NCI-H1105 treated with DMSO at 0.1 percent for 48 hours (cell line): ENCODE data around the gene PRR33.

ENCODE experiments used
- DNase-seq: peaks from one replicate; lab custom pipeline; 2025; lab: John Stamatoyannopoulos, UW

The PRR33 gene

DNA sequence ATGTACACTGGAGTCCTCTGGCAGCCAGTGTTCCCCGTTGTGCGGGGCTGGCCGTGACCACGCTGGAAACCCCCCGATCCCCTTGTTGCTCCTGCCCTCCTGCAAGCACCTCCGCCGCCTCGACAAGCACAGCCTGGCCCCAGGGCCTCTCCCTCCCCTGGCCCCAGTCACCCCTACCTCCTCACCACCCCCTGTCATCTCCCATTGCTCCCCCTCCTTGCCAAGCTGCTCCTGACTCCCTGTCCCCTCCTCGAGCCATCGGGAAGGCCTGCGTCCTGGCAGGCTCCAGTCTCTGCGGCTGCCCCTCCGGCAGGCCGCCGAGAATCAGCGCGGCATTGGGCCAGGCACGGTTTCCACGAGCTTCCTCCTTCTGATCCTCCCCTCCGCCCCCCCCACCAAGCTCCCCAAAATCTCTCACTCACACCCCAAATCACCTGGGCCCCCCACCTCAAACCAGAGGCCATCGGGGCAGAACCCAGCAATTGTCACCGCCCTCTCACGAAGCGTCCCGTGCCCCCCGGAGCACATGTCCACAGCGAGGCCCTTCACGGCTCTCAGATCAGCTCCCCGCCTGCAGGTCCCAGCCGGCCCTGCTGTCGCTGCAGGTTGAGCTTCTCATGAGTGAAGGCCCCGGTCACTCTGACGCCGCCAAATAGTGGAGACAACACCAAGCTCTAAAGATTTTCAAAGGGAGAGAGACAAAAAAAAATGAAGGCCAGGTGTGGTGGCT lies 44.5 kb downstream of the PRR33 start:
- no peak for DNase-seq

DNA sequence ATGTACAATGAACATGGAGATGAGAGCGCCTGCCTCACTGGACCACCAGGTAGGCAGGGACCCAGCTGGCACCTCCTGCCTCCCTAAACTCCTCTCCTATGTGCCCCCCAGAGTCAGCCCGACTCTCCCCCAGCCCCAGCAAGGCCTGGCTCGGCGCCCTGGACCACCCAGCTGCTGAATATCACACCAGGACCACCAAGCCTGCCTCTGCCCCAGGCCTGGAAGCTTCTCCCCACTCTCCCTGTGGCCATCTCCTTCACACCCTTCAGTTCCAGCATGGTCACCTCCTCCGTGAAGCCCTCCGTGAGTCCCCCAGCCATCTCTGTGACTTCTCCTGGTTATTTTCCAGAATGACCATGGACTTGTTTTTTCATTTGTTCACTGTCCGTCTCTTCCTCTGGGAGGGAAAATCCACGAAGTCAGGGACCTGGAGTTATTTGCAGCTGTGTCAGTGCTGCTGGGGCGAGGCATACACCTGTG lies 45.2 kb downstream of the PRR33 start:
- DNase-seq: no peak

GRCh38 chr11:1845561-1846452 lies 45.9 kb downstream of the PRR33 start:
- no peak for DNase-seq

DNA sequence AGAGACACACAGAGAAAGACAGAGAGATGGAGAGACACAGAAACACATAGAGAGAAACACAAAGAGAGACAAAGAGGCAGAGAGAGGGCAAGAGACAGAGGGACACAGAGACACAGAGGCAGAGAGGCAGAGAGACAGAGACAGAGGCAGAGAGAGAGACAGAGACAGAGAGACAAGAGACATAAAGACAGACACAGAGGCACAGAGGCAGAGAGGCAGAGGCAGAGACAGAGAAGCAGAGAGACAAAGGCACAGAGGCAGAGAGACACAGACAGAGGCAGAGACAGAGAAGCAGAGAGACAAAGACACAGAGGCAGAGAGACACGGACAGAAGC lies 46.6 kb downstream of the PRR33 start:
- no peak for DNase-seq

GRCh38 chr11:1844221-1845094 lies 47.2 kb downstream of the PRR33 start:
- no peak for DNase-seq

DNA sequence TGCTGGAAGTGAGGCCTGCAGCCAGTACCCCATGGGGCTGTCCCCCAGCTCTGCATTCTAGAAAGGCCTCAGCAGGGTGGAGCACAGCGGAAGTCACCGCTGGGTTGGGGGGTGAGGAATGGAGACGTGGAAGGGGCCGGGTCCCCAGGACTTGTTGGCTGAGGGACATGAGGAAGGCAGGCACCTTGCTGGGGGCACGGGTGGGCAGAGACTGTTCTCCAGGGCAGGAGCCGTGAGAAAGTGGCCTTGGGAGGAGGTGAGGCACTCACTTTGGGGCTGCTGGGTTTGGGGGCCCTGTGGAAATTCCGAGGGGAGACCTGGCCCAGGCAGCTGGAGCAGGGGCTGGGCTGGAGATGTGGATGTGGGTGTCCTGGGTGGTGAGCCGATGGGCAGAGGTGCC lies 47.9 kb downstream of the PRR33 start:
- no peak for DNase-seq

DNA sequence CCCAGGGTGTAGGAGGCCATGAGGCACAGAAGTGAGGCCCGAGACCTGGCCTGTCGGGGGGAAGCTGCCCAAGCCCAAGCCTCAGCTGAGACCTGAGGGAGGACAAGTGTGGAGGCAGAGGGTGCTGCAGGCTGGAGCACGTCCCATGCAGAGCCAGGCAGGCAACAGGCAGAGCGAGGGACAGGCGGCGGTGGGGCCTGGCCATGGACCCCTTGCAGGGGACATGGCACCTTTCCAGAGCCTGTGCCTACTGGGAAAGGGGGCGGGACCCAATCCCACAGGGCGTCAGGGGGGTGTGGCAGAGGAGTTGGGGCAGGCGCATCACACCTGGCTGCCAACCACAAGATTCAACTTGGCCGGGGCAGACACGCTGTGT lies 48.6 kb downstream of the PRR33 start:
- DNase-seq: no peak

DNA sequence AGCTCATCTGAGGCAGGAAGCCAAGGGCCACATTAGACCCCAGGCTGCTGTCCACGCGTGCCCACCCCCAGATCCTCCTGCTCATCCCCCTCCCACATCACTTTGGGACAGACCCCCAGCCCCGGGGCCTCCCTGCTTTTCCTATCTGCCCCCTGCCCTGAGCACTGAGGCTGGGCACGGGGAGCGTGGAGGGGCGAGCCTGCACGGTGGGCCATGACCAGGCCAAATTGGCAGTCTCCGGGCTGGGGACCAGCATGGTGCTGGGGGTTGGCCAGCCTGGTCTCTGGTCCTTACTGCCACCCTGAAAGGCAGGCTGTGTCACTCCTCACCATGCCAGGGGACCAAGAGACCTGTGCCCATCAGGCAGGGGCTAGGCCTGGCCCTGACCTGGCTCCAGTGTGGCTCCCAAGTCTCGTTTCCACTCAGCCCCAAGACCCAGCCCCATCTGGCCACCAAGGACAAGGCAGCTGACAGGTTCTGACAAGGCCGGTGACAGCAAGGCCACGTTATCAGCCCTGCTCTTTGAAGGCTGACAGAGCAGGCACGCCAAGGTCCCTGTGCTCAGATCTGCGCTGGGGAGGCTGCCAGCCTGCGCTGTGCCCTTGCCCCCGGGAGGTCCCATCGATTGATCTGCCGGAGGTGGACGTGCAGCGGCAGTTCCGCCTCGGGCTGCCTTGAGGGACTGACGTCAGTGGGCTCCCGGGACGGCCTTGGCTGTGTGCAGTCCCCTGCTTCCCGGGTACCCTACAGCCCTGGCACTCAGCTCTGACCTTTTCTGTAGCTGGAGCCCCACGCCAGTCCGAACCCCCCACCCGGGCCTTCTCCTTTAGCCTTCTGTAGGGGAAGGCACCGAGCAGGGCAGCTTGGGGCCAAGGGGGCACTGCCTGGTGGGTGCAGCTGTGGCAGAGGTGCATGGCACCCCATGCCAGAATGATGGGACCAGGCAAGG lies 49.3 kb downstream of the PRR33 start:
- no peak for DNase-seq

- DNase-seq: no peak
These were observed 50.1 kb downstream of the PRR33 start for GRCh38 chr11:1841511-1842148.

- DNase-seq: no peak
These were observed 50.8 kb downstream of the PRR33 start for GRCh38 chr11:1840780-1841480.

DNA sequence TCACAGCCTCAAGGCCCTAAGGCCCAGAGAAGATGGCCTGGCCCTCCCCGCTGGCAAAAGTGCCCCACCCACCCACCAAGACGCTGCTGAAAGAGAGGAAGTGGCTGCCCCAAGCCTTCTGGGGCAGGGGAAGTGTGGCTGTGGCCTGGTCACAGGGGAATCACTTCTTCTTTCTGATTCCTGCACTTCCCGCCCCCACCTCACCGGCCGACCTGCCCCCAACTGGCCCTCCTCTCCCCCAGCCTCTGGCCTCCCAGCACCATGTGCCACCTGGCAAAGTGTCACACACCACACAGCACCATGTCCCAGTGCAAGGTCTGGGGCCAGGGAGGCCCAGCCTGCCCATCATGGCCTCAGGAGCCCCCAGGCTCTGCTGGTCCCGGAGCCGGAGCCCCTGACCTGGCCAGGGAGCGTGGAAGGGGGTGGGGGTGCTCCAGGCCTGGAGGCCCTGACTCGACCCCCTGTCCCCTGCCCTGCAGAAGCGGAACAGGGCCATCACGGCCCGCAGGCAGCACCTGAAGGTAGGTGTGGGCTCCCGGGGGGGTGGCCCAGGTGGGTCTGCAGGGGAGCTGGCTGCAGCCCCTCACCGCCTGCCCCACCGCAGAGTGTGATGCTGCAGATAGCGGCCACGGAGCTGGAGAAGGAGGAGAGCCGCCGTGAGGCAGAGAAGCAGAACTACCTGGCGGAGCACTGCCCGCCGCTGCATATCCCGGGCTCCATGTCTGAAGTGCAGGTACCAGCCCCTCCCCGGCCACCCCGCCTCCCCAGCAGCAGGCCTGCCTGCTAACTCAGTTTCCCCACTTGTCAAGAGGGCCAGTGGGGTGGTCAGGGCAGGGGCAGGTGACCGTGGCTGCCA lies 51.5 kb downstream of the PRR33 start:
- DNase-seq: no peak

GRCh38 chr11:1839204-1839923 lies 52.3 kb downstream of the PRR33 start:
- DNase-seq: no peak

- DNase-seq: no peak
These were observed 53.1 kb downstream of the PRR33 start, which contains the start of gene TNNI2 for GRCh38 chr11:1838426-1839144. TNNI2 (plus strand) TSS chr11:1838981; CDS start chr11:1839697, 716 bp downstream.
